WTC11 (cell line): ENCODE data around the gene REEP3. TPM values are rescaled to one million over a fixed set of nuclear protein-coding genes. Genes with fewer than 3 reads are reported as not detected.

Experiments
- ATAC-seq: fragments of 200-7000 bp; cut with Tn5 transposase; 2 replicates; pipeline ENCODE4 v1.10.0; 2021; ENCODE audit warnings: mild to moderate bottlenecking, moderate library complexity
- CTCF ChIA-PET: fragments of 300-600 bp; sonication (Branson Sonifier 250); formaldehyde crosslinking; loops from one replicate; lab custom pipeline; 2021; ENCODE audit warnings: antibody characterized with exemption; lab: Charles Lee
- POLR2A ChIA-PET: fragments of 350-600 bp; sonication (Branson Sonifier 250); formaldehyde crosslinking; loops from one replicate; lab custom pipeline; 2021; ENCODE audit warnings: antibody characterized with exemption; lab: Charles Lee
- DNase-seq: peaks from one replicate; pipeline ENCODE4 v3.0.0; 2021; ENCODE audit warnings: low spot score
- H3K27ac Mint-ChIP-seq: 2 replicates; pipeline ENCODE4 v1.8.0; 2021; ENCODE audit warnings: mixed read lengths
- H3K27me3 Mint-ChIP-seq: 2 replicates; pipeline ENCODE4 v1.8.0; 2021; ENCODE audit warnings: low read depth, mild to moderate bottlenecking, moderate library complexity, mixed read lengths
- H3K36me3 Mint-ChIP-seq: 2 replicates; pipeline ENCODE4 v1.8.0; 2021; ENCODE audit warnings: mixed read lengths
- H3K4me1 Mint-ChIP-seq: 2 replicates; pipeline ENCODE4 v1.8.0; 2022; ENCODE audit warnings: mixed read lengths
- H3K4me3 Mint-ChIP-seq: 2 replicates; pipeline ENCODE4 v1.8.0; 2021; ENCODE audit warnings: mild to moderate bottlenecking, moderate library complexity, mixed read lengths
- H3K9me3 Mint-ChIP-seq: 2 replicates; pipeline ENCODE4 v1.8.0; 2021; ENCODE audit warnings: mixed read lengths
- ATF1 ChIP-seq: sonication (generic); formaldehyde crosslinking; IDR thresholded peaks from 2 replicates; pipeline ENCODE4 v1.8.1; 2023; ENCODE audit warnings: mild to moderate bottlenecking, moderate library complexity, missing genetic modification reagents
- CREM ChIP-seq: sonication (generic); formaldehyde crosslinking; IDR thresholded peaks from 2 replicates; pipeline ENCODE4 v1.8.1; 2022; ENCODE audit warnings: mild to moderate bottlenecking, missing genetic modification reagents, moderate library complexity
- E2F5 ChIP-seq: sonication (generic); formaldehyde crosslinking; IDR thresholded peaks from 2 replicates; pipeline ENCODE4 v1.8.1; 2022; ENCODE audit warnings: mild to moderate bottlenecking, moderate library complexity, missing genetic modification reagents
- ELF4 ChIP-seq: sonication (generic); formaldehyde crosslinking; IDR thresholded peaks from 2 replicates; pipeline ENCODE4 v1.8.1; 2022; ENCODE audit warnings: low read depth, mild to moderate bottlenecking, moderate library complexity, missing genetic modification reagents
- FOXK1 ChIP-seq: sonication (generic); formaldehyde crosslinking; IDR thresholded peaks from 2 replicates; pipeline ENCODE4 v1.8.0; 2022; ENCODE audit warnings: mild to moderate bottlenecking, moderate library complexity, missing genetic modification reagents
- GABPB1 ChIP-seq: sonication (generic); formaldehyde crosslinking; IDR thresholded peaks from 2 replicates; pipeline ENCODE4 v1.8.1; 2023; ENCODE audit warnings: mild to moderate bottlenecking, missing genetic modification reagents
- GTF2I ChIP-seq: fragments of 250-450 bp; sonication (Bioruptor Pico); conservative IDR thresholded peaks from 2 replicates; pipeline ENCODE4 v1.4.0; 2021; ENCODE audit warnings: mild to moderate bottlenecking
- HMGXB4 ChIP-seq: sonication (generic); formaldehyde crosslinking; IDR thresholded peaks from 2 replicates; pipeline ENCODE4 v1.8.1; 2023; ENCODE audit warnings: mild to moderate bottlenecking, moderate library complexity, missing genetic modification reagents
- JAZF1 ChIP-seq: fragments of 250-450 bp; sonication (Bioruptor Pico); IDR thresholded peaks from 2 replicates; pipeline ENCODE4 v1.9.0; 2021; ENCODE audit warnings: moderate library complexity, mild to moderate bottlenecking, inconsistent platforms
- MYBL2 ChIP-seq: sonication (generic); formaldehyde crosslinking; IDR thresholded peaks from 2 replicates; pipeline ENCODE4 v1.8.1; 2023; ENCODE audit warnings: mild to moderate bottlenecking, moderate library complexity, missing genetic modification reagents
- SMAD3 ChIP-seq: sonication (generic); formaldehyde crosslinking; IDR thresholded peaks from 2 replicates; pipeline ENCODE4 v1.8.0; 2022; ENCODE audit warnings: missing genetic modification reagents, mild to moderate bottlenecking, borderline replicate concordance
- TEAD1 ChIP-seq: sonication (generic); formaldehyde crosslinking; IDR thresholded peaks from 2 replicates; pipeline ENCODE4 v1.8.0; 2022; ENCODE audit warnings: mild to moderate bottlenecking, missing genetic modification reagents
- USF2 ChIP-seq: sonication (generic); formaldehyde crosslinking; IDR thresholded peaks from 2 replicates; pipeline ENCODE4 v1.8.1; 2023; ENCODE audit warnings: mild to moderate bottlenecking, missing genetic modification reagents, moderate library complexity
- ZBTB21 ChIP-seq: sonication (generic); formaldehyde crosslinking; IDR thresholded peaks from 2 replicates; pipeline ENCODE4 v1.8.1; 2023; ENCODE audit warnings: mild to moderate bottlenecking, missing genetic modification reagents, borderline replicate concordance
- ZNF425 ChIP-seq: fragments of 250-450 bp; sonication (Bioruptor Pico); conservative IDR thresholded peaks from 2 replicates; pipeline ENCODE4 v1.9.0; 2021; ENCODE audit warnings: mild to moderate bottlenecking
- ZNF671 ChIP-seq: fragments of 250-450 bp; sonication (Bioruptor Pico); IDR thresholded peaks from 2 replicates; pipeline ENCODE4 v1.8.0; 2021; ENCODE audit warnings: mild to moderate bottlenecking
- ZSCAN18 ChIP-seq: fragments of 250-450 bp; sonication (Bioruptor Pico); IDR thresholded peaks from 2 replicates; pipeline ENCODE4 v2.1.2; 2022; ENCODE audit warnings: mild to moderate bottlenecking, moderate library complexity
- total RNA-seq: library from RNA; stranded (reverse); gene quantifications from 3 replicates; pipeline ENCODE4 v1.2.3, GENCODE V29; 2021
- TF ChIP-seq, protein P1 (sequence below): fragments of 250-450 bp; sonication (Bioruptor Pico); IDR thresholded peaks from 2 replicates; pipeline ENCODE4 v1.9.0; 2021; ENCODE audit warnings: mild to moderate bottlenecking, borderline replicate concordance
- TF ChIP-seq, protein P2 (sequence below): sonication (generic); formaldehyde crosslinking; IDR thresholded peaks from 2 replicates; pipeline ENCODE4 v1.8.1; 2022; ENCODE audit warnings: low read depth, mild to moderate bottlenecking, moderate library complexity, missing genetic modification reagents, borderline replicate concordance
- TF ChIP-seq, protein P3 (sequence below): sonication (generic); formaldehyde crosslinking; IDR thresholded peaks from 2 replicates; pipeline ENCODE4 v1.8.0; 2022; ENCODE audit warnings: mild to moderate bottlenecking, missing genetic modification reagents
- TF ChIP-seq, protein P4 (sequence below): sonication (generic); formaldehyde crosslinking; IDR thresholded peaks from 2 replicates; pipeline ENCODE4 v1.8.1; 2022; ENCODE audit warnings: mild to moderate bottlenecking, missing genetic modification reagents, moderate library complexity, borderline replicate concordance

REEP3 gene
- total RNA-seq, 1 experiment from 2014 or later, result 18.5 TPM

DNA sequence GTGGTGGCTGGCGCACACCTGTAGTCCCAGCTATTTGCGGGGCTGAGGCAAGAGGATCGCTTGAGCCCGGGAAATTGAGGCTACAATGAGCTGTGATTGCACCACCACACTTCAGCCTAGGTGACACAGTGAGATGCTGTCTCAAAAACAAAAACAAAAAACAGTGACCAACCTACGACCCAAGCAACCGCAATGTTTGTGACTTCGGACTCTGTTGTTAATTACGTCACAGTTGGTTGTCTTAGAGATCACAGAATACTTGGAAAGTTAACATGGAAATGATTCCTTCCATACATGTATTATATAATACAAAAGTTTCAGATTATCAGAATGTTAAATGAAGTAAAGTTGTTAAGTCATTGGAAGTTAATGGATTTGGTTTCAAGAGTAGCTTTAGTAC, 106.2 kb downstream of the REEP3 start (continued):
- no peak for TF ChIP-seq GTF2I (CRISPR knock-in tag)
- no peak for TF ChIP-seq ELF4 (CRISPR knock-in tag)
- no peak for TF ChIP-seq ZNF425

- DNase-seq, result no peak
- ATAC-seq, result no peak
- ChIA-PET POLR2A (interaction anchor here (0.6 to 3.4 kb wide), 4 partner anchors 81 to 359 kb away, joined by 3 to 22 read pairs (median 4); partner anchors contain the start of gene JMJD1C), CTCF (interaction anchor here (0.7 to 6.0 kb wide), 7 partner anchors 90 to 438 kb away, joined by 3 to 79 read pairs (median 3); no protein-coding TSS in a partner anchor)
- H3K27ac Mint-ChIP-seq, result peak overlapping the region; percentile 87
- H3K4me3 Mint-ChIP-seq, result no peak overlapping the region
- H3K9me3 Mint-ChIP-seq, result no peaks in the 10 kb centered on the region
- no peaks in the 10 kb centered on the region for H3K36me3 Mint-ChIP-seq
- no peak for TF ChIP-seq JAZF1
- TF ChIP-seq ZBTB21 (CRISPR knock-in tag), result no peak
- no peak for TF ChIP-seq TEAD1 (CRISPR knock-in tag)
- no peak for TF ChIP-seq ATF1 (CRISPR knock-in tag)
- no peak for TF ChIP-seq GABPB1 (CRISPR knock-in tag)
- TF ChIP-seq, protein P1, sequence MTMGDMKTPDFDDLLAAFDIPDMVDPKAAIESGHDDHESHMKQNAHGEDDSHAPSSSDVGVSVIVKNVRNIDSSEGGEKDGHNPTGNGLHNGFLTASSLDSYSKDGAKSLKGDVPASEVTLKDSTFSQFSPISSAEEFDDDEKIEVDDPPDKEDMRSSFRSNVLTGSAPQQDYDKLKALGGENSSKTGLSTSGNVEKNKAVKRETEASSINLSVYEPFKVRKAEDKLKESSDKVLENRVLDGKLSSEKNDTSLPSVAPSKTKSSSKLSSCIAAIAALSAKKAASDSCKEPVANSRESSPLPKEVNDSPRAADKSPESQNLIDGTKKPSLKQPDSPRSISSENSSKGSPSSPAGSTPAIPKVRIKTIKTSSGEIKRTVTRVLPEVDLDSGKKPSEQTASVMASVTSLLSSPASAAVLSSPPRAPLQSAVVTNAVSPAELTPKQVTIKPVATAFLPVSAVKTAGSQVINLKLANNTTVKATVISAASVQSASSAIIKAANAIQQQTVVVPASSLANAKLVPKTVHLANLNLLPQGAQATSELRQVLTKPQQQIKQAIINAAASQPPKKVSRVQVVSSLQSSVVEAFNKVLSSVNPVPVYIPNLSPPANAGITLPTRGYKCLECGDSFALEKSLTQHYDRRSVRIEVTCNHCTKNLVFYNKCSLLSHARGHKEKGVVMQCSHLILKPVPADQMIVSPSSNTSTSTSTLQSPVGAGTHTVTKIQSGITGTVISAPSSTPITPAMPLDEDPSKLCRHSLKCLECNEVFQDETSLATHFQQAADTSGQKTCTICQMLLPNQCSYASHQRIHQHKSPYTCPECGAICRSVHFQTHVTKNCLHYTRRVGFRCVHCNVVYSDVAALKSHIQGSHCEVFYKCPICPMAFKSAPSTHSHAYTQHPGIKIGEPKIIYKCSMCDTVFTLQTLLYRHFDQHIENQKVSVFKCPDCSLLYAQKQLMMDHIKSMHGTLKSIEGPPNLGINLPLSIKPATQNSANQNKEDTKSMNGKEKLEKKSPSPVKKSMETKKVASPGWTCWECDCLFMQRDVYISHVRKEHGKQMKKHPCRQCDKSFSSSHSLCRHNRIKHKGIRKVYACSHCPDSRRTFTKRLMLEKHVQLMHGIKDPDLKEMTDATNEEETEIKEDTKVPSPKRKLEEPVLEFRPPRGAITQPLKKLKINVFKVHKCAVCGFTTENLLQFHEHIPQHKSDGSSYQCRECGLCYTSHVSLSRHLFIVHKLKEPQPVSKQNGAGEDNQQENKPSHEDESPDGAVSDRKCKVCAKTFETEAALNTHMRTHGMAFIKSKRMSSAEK (CRISPR knock-in tag), result no peak
- TF ChIP-seq, protein P2, sequence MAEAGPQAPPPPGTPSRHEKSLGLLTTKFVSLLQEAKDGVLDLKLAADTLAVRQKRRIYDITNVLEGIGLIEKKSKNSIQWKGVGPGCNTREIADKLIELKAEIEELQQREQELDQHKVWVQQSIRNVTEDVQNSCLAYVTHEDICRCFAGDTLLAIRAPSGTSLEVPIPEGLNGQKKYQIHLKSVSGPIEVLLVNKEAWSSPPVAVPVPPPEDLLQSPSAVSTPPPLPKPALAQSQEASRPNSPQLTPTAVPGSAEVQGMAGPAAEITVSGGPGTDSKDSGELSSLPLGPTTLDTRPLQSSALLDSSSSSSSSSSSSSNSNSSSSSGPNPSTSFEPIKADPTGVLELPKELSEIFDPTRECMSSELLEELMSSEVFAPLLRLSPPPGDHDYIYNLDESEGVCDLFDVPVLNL (CRISPR knock-in tag), result no peak
- no peak for TF ChIP-seq ZSCAN18 (CRISPR knock-in tag)
- no peak for TF ChIP-seq MYBL2 (CRISPR knock-in tag)
- no peak for TF ChIP-seq HMGXB4
- TF ChIP-seq, protein P3, sequence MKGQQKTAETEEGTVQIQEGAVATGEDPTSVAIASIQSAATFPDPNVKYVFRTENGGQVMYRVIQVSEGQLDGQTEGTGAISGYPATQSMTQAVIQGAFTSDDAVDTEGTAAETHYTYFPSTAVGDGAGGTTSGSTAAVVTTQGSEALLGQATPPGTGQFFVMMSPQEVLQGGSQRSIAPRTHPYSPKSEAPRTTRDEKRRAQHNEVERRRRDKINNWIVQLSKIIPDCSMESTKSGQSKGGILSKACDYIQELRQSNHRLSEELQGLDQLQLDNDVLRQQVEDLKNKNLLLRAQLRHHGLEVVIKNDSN (CRISPR knock-in tag), result no peak
- TF ChIP-seq USF2 (CRISPR knock-in tag), result no peak
- TF ChIP-seq, protein P4, sequence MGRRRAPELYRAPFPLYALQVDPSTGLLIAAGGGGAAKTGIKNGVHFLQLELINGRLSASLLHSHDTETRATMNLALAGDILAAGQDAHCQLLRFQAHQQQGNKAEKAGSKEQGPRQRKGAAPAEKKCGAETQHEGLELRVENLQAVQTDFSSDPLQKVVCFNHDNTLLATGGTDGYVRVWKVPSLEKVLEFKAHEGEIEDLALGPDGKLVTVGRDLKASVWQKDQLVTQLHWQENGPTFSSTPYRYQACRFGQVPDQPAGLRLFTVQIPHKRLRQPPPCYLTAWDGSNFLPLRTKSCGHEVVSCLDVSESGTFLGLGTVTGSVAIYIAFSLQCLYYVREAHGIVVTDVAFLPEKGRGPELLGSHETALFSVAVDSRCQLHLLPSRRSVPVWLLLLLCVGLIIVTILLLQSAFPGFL (CRISPR knock-in tag), result no peak
- no peak for TF ChIP-seq ZNF671 (CRISPR knock-in tag)
- TF ChIP-seq FOXK1 (CRISPR knock-in tag), result no peak
- no peak for TF ChIP-seq CREM (CRISPR knock-in tag)
- TF ChIP-seq SMAD3 (CRISPR knock-in tag), result no peak
- TF ChIP-seq E2F5 (CRISPR knock-in tag), result no peak
- no peaks in the 10 kb centered on the region for H3K27me3 Mint-ChIP-seq
- H3K4me1 Mint-ChIP-seq, result peaks cover 57% of the 10 kb centered on the region
These were observed 106.7 kb downstream of the REEP3 start for GRCh38 chr10:63627881-63628296.
